ENCODE measurements around the gene ST6GAL1. TPM values are rescaled to one million over a fixed set of nuclear protein-coding genes. Genes with fewer than 3 reads are reported as not detected.

The ST6GAL1 gene
- total and polyA plus RNA-seq, 2 of the 4 experiments (the other 2 are of a cell fraction), result 1.4 to 2.9 TPM

DNA sequence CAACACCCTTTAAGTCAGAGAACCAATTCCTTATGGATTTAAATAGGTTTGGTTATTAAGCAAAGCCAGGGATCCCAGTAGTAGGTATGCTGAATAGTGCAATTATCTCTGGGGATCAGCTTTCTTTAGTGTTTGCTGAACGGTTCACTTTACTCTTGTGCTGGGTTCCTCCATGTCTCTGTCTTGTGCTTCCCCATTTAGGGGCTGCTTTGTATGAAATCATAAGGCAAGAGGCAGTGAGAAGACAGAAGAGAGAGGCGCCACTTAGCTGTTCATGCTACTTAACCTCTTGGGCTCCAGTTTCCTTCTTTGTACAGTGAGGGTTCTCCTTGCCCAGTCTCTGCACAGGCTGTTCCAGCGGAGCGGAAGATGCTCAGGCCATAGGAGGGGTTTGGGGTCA, 3.5 kb downstream of the ST6GAL1 start:
- DNase-seq (no peak), ATAC-seq (ENCODE audit: low read depth) (no peak)
- Histone ChIP-seq H4K5ac (ENCODE audit: low read depth, low read length) (no peak overlapping the region), H3K27me3 (ENCODE audit: control insufficient read depth, insufficient read depth, low read length) (peaks cover 9% of the 10 kb centered on the region), H2BK20ac (ENCODE audit: low read depth, low read length) (no peak overlapping the region), H3K23ac (ENCODE audit: low read depth, low read length) (no peak overlapping the region), H3K9ac (ENCODE audit: low read depth, low read length) (no peak overlapping the region), H3K14ac (replicated peaks; ENCODE audit: low read depth, low read length) (no peak overlapping the region), H3K79me1 (ENCODE audit: low read depth in 1 of 2, low read length in 2 of 2) (no peaks in the 10 kb centered on the region), H2BK5ac (ENCODE audit: low read depth, low read length, poor library complexity, severe bottlenecking) (no peak overlapping the region), H3K4ac (ENCODE audit: low read depth, low read length) (no peak overlapping the region), H3K4me1 (ENCODE audit: control insufficient read depth, insufficient read depth, low read length) (peaks cover 2% of the 10 kb centered on the region; the same call in 1 of the 2 replicates), H2AK9ac (replicated peaks; ENCODE audit: low read depth, low read length, poor library complexity) (no peak overlapping the region), H4K20me1 (ENCODE audit: insufficient read depth, low read length) (no peaks in the 10 kb centered on the region; the same call in 1 of the 2 replicates), H3K56ac (ENCODE audit: extremely low read depth, insufficient read depth, low read length) (no peak overlapping the region), H4K8ac (ENCODE audit: low read depth in 2 of 2, low read length in 2 of 2) (no peak overlapping the region), H3K18ac (ENCODE audit: low read depth, low read length) (no peak overlapping the region), H3K4me2 (ENCODE audit: low read depth, low read length) (no peak overlapping the region), H3K9me3 (ENCODE audit: control insufficient read depth, insufficient read depth, low read length) (no peaks in the 10 kb centered on the region), H3K4me3 (ENCODE audit: insufficient read depth, low read depth, low read length) (no peak overlapping the region), H2BK120ac (ENCODE audit: low read depth, low read length) (no peak overlapping the region), H3K27ac (ENCODE audit: insufficient read depth, low read length) (no peak overlapping the region), H2AK5ac (ENCODE audit: low read depth, low read length) (no peak overlapping the region), H2AFZ (replicated peaks; ENCODE audit: low read length, poor library complexity) (no peak overlapping the region), H3K36me3 (ENCODE audit: control insufficient read depth, insufficient read depth, low read length) (no peaks in the 10 kb centered on the region), H3K9me1 (ENCODE audit: insufficient read depth, low read length) (no peaks in the 10 kb centered on the region), H4K91ac (ENCODE audit: insufficient read depth, low read depth, low read length) (no peak overlapping the region), H2BK15ac (ENCODE audit: low read depth, low read length) (no peak overlapping the region)
- TF ChIP-seq POLR2A (IDR thresholded peaks at IDR 0.05; ENCODE audit: low read depth, low read length) (no peak), NFE2L2 (IDR thresholded peaks at IDR 0.05; ENCODE audit: low read depth, low read length) (no peak)
- BruUV-seq (replicated peaks), result no TSS peak
- in situ Hi-C loops (cut with MboI; ENCODE audit: low sequenced_read_pairs) (no loop called here), dilution Hi-C loops (cut with HindIII; ENCODE audit: low sequenced_read_pairs, unreplicated experiment) (no loop called here), intact Hi-C loops (cut with micrococcal nuclease) (no loop called here)
- ChIA-PET CTCF (no interaction called here), POLR2A (ENCODE audit: unreplicated experiment) (no interaction called here)
- no CpG with 5 or more reads among the region's 4 CpGs for WGBS, 2 experiments (ENCODE audit: extremely low coverage in 2 of 2, insufficient read length in 1 of 2)
